Left ventricle myocardium inferior (tissue), 1 donor: Measurements from ENCODE around the gene FIBCD1. TPM values are rescaled to one million over a fixed set of nuclear protein-coding genes. Genes with fewer than 3 reads are reported as not detected.

ENCODE experiments used
- DNase-seq: peaks from one replicate; pipeline ENCODE4 v3.0.0-alpha.2; 2020
- H3K27ac ChIP-seq: fragments of 200-600 bp; replicated peaks from 2 replicates; pipeline ENCODE4 v1.8.0; 2021
- H3K27me3 ChIP-seq: fragments of 200-600 bp; 2 replicates; pipeline ENCODE4 v1.8.0; 2021; ENCODE audit warnings: low read depth
- H3K36me3 ChIP-seq: fragments of 200-600 bp; 2 replicates; pipeline ENCODE4 v1.8.0; 2021
- H3K4me1 ChIP-seq: fragments of 200-600 bp; 2 replicates; pipeline ENCODE4 v1.8.0; 2021
- H3K4me3 ChIP-seq: fragments of 200-600 bp; 2 replicates; pipeline ENCODE4 v1.8.0; 2021; ENCODE audit warnings: mild to moderate bottlenecking, moderate library complexity
- H3K9me3 ChIP-seq: fragments of 200-600 bp; replicated peaks from 2 replicates; pipeline ENCODE4 v1.8.0; 2021
- intact Hi-C: fragments of 100-400 bp; cut with micrococcal nuclease; formaldehyde crosslinking; loops from one replicate; pipeline ENCODE4 v1.11.0; 2022
- total RNA-seq: library from RNA; stranded (reverse); fragmentation: NEBNext Ultra II Directional; extraction: Animal tissue kit (Norgen Biotek cat#: 25700); gene quantifications from one replicate; pipeline ENCODE4 v1.2.1, GENCODE V29; 2021
- TF ChIP-seq, protein P1 (sequence below): fragments of 200-600 bp; IDR thresholded peaks from 2 replicates; pipeline ENCODE4 v1.8.0; 2021; ENCODE audit warnings: antibody characterized with exemption, mild to moderate bottlenecking, borderline replicate concordance
- donor health status: DM: no; HTN: yes; CAD: no; lungs with severe emphysema.

FIBCD1 gene
- total RNA-seq, 1 donor from 2014 or later = 0.58 TPM

GRCh38 chr9:130856474-130856873, 82.6 kb downstream of the FIBCD1 start:
- Histone ChIP-seq H3K4me3 (no peak overlapping the region), H3K27ac (no peak overlapping the region), H3K36me3 (peaks cover 30% of the 10 kb centered on the region), H3K4me1 (peaks cover 41% of the 10 kb centered on the region), H3K27me3 (no peaks in the 10 kb centered on the region), H3K9me3 (no peaks in the 10 kb centered on the region)
- TF ChIP-seq, protein P1, sequence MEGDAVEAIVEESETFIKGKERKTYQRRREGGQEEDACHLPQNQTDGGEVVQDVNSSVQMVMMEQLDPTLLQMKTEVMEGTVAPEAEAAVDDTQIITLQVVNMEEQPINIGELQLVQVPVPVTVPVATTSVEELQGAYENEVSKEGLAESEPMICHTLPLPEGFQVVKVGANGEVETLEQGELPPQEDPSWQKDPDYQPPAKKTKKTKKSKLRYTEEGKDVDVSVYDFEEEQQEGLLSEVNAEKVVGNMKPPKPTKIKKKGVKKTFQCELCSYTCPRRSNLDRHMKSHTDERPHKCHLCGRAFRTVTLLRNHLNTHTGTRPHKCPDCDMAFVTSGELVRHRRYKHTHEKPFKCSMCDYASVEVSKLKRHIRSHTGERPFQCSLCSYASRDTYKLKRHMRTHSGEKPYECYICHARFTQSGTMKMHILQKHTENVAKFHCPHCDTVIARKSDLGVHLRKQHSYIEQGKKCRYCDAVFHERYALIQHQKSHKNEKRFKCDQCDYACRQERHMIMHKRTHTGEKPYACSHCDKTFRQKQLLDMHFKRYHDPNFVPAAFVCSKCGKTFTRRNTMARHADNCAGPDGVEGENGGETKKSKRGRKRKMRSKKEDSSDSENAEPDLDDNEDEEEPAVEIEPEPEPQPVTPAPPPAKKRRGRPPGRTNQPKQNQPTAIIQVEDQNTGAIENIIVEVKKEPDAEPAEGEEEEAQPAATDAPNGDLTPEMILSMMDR = no peak
- no peak for DNase-seq
- intact Hi-C loops = no loop called here

GRCh38 chr9:130854835-130855234, 84.2 kb downstream of the FIBCD1 start:
- H3K36me3 ChIP-seq = peaks cover 30% of the 10 kb centered on the region

GRCh38 chr9:130854092-130854491, 85.0 kb downstream of the FIBCD1 start:
- DNase-seq = no peak
- peaks cover 32% of the 10 kb centered on the region for H3K4me1 ChIP-seq
- no peak overlapping the region for H3K27ac ChIP-seq
- peaks cover 30% of the 10 kb centered on the region for H3K36me3 ChIP-seq
- TF ChIP-seq, protein P1 = no peak
- no peak overlapping the region for H3K4me3 ChIP-seq
- intact Hi-C loops = no loop called here
- H3K27me3 ChIP-seq = no peaks in the 10 kb centered on the region
- H3K9me3 ChIP-seq = no peaks in the 10 kb centered on the region

More at GRCh38 chr9:130854835-130855234, 84.2 kb downstream of the FIBCD1 start:
- no peaks in the 10 kb centered on the region for H3K27me3 ChIP-seq
- no peak overlapping the region for H3K4me3 ChIP-seq
- H3K9me3 ChIP-seq = no peaks in the 10 kb centered on the region
- TF ChIP-seq, protein P1 = no peak
- H3K4me1 ChIP-seq = peaks cover 32% of the 10 kb centered on the region
- intact Hi-C loops = no loop called here
- DNase-seq = no peak
- H3K27ac ChIP-seq = no peak overlapping the region

DNA sequence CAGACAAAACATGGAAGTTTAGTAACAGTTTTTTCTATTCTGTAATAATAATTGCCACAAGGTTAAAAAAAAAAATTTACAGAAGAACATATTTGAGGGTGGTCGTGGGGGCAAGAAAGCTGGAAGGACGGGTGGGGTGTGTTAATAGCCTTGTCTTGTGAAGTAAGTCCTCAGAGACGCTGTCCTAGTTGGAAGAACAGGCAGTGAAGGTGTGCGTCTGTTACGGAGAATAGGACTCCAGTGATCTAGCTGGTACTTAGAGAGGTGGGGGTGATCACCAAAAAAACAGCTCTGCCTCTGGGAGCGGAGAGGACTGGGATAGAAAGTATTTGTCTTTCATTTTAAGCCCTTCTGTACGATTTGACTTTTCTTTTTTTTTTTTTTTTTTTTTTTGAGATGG, 86.2 kb downstream of the FIBCD1 start:
- peaks cover 32% of the 10 kb centered on the region for H3K4me1 ChIP-seq
- DNase-seq = no peak
- intact Hi-C loops = no loop called here
- no peaks in the 10 kb centered on the region for H3K9me3 ChIP-seq
- TF ChIP-seq, protein P1 = no peak
- H3K27ac ChIP-seq = peak overlapping the region; percentile 1
- peaks cover 30% of the 10 kb centered on the region for H3K36me3 ChIP-seq
- no peak overlapping the region for H3K4me3 ChIP-seq
- H3K27me3 ChIP-seq = no peaks in the 10 kb centered on the region

Other genes starting within 250 kb of the FIBCD1 start
- gene EXOSC2, start 245.5 kb downstream of the FIBCD1 start, total RNA-seq = 12.0 TPM
- 30.7 TPM for gene ABL1, start 104.0 kb downstream of the FIBCD1 start, total RNA-seq
- gene QRFP, start 42.4 kb downstream of the FIBCD1 start, total RNA-seq = not detected
- 0.66 TPM for gene LAMC3, start 69.9 kb upstream of the FIBCD1 start, total RNA-seq
- gene AIF1L, start 157.3 kb upstream of the FIBCD1 start, total RNA-seq = 16.5 TPM
- gene NUP214, start 186.3 kb upstream of the FIBCD1 start, total RNA-seq = 24.7 TPM